ENCODE measurements around the gene SPATA13.
A peak's percentile ranks its signal among the peaks of the same experiment; 100 is the strongest.

The SPATA13 gene

DNA sequence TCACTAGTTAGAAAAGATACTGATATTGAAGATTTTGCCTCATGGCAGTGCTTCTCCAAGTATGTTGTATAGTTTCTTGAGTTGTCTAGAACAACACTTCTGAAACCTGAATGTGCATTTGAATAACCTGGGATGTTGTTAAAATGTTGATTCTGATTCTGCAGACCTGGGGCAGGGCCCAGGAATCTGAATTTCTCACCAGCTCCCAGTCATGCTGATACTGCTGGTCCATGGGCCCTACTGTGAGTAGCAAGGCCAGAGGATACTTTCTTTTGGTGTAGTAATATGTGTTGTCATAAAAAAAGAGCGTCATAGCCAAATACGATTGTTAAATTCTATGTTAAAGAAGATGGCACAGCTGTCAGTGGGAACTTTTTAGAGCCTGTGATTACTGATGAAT, 107.3 kb downstream of the SPATA13 start:
- no peak for DNase-seq (ENCODE audit: low read depth)
- TF ChIP-seq, protein P1, sequence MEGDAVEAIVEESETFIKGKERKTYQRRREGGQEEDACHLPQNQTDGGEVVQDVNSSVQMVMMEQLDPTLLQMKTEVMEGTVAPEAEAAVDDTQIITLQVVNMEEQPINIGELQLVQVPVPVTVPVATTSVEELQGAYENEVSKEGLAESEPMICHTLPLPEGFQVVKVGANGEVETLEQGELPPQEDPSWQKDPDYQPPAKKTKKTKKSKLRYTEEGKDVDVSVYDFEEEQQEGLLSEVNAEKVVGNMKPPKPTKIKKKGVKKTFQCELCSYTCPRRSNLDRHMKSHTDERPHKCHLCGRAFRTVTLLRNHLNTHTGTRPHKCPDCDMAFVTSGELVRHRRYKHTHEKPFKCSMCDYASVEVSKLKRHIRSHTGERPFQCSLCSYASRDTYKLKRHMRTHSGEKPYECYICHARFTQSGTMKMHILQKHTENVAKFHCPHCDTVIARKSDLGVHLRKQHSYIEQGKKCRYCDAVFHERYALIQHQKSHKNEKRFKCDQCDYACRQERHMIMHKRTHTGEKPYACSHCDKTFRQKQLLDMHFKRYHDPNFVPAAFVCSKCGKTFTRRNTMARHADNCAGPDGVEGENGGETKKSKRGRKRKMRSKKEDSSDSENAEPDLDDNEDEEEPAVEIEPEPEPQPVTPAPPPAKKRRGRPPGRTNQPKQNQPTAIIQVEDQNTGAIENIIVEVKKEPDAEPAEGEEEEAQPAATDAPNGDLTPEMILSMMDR (conservative IDR thresholded peaks at IDR 0.05; ENCODE audit: low read length): no peak
- peak overlapping the region; percentile 39 for H3K4me3 ChIP-seq (ENCODE audit: low read length)

DNA sequence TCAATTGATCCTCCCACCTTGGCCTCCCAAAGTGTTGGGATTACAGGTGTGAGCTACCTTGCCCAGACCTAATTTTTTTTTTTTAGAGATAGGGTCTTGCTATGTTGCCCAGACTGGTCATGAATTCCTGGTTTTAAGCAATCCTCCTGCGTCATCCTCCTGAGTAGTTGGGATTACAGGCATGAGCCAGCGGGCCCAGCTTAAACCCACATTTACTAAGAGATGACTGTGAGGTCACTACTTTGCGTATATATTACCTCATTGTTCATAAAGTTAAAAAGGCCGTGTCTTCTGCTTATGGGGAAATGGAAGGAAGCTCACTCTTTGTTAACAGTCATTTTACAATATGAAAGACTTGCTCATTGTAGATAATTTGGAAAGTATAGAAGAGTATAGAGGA, 109.3 kb downstream of the SPATA13 start:
- H3K4me3 ChIP-seq (ENCODE audit: low read length): no peak overlapping the region
- DNase-seq (ENCODE audit: low read depth): peak; percentile 7
- TF ChIP-seq, protein P1 (conservative IDR thresholded peaks at IDR 0.05; ENCODE audit: low read length): no peak

DNA sequence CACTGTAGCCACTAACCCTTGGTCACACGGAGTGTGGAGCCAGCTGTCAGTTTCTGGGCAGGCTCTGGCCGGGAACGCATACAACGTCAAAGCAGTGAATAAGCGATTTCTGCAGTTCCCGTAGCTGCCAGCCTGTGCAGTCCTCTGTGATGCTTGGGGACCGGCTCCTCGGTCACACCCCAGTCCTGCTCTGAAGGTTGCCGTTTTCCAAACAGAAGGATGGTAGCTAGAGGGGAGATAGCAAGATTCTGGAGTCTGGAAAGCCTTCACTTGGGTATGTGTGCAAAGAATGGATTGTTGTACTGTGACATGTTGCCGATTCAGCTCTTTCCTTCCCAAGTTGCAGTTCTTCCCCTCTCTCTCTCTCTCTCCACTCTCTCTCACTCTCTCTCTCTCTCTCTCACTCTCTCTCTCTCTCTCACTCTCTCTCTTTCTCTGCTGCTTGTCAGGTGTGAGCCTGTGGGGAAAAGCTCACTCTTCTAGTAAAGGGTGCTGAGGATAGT, 110.2 kb downstream of the SPATA13 start:
- TF ChIP-seq, protein P1 (conservative IDR thresholded peaks at IDR 0.05; ENCODE audit: low read length): 0 out of 2 replicates have a peak, but pooled peaks have one; percentile 6
- peak overlapping the region; percentile 42 for H3K4me3 ChIP-seq (ENCODE audit: low read length)
- DNase-seq (ENCODE audit: low read depth): peak; percentile 48

DNA sequence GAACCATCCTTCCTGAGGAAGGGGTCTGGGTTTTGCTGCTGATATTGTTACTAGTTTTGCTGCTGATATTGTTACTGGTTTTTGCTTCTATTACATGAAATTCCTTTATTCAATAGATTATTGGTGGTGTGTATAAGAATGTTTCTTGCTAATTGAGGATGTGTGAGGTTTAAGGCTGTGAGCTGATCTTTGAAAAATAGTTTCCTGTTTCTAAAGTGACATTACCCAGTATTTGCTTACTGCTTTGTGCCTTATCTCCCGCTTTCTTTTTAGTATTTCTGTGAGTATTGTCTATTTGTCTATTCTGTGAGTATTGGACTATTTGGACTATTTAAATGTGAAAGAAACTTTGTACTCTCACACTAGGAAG, 110.7 kb downstream of the SPATA13 start:
- TF ChIP-seq, protein P1 (conservative IDR thresholded peaks at IDR 0.05; ENCODE audit: low read length): no peak
- DNase-seq (ENCODE audit: low read depth): no peak
- peak overlapping the region; percentile 42 for H3K4me3 ChIP-seq (ENCODE audit: low read length)

DNA sequence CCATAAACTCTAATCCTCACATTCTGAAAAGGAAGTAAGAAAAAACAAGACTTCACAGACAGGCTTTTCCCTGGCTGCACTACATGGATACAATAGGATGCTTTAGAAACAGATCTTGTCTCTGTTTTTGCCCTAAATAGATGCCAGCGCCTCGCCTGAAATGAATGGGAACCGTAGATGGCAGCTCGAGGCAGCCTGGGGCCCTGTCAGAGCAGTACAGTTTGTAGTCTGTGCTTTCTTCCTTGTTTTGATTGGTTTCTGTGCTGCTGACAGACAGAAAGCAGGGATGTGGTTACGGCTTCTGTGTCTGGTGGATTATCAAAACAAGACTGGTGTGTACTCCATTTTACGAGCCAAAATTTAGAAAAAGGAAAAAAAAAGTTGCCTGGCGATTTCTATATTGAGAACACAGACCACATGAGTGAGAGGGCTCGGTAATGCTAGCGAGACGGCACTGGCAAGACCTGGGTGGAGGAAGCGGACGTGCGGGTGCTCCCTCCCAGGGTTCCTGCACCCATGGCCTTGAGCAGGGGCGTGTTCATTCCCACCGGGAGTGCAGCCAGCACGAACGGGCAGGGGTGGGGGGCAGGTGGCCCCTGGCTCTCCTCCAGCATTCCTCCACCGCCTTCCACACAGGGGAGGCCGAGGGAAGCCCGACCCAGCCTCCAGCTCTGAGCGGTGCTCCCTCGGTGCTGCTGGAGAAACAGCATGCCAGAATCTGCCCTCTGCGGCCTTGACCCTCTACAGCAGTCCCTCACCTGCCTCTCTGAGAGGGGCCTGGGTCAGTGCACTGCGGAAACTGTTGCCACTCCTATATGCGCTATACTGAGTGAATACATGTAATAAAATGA, 111.3 kb downstream of the SPATA13 start:
- TF ChIP-seq, protein P1 (conservative IDR thresholded peaks at IDR 0.05; ENCODE audit: low read length): no peak
- H3K4me3 ChIP-seq (ENCODE audit: low read length): peak overlapping the region; percentile 42
- DNase-seq (ENCODE audit: low read depth): peak; percentile 77

DNA sequence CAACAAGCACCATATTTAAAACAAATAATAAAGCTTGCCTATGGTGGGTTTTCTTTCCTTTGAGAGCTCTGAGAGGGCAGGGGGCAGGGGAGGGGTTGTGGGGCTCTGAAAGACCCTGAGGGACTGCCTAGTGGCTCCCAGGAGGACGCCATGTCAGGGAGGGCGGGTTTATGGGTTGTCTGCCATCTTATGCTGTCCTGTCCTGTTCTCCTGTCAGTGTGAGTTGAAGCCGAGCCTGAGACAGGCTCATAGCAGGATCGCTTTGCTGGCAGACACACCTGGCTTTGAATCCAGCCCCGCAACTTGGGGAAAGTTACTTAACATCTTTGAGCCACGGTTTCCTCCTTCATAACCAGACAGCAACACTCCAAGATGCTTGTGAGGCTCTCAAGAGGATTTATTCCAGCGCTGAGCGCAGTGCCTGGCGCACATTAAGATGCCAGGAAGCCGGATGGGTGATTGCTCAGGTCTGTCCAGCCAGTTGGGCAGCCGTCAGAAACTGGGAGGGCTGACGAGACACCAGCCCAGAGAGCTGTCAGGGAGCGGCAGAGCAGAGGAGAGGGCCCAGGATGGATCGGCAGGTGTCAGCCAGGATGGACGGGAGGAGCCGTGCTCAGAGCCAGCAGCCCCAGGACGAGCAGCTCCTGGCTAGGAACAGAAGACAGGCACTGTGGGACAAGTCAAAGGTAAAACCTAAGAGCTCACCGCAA, 112.1 kb downstream of the SPATA13 start:
- TF ChIP-seq, protein P1 (conservative IDR thresholded peaks at IDR 0.05; ENCODE audit: low read length): no peak
- H3K4me3 ChIP-seq (ENCODE audit: low read length): peak overlapping the region; percentile 42
- no peak for DNase-seq (ENCODE audit: low read depth)

Measured in AG10803 (cell line).